IMR-90 (cell line): ENCODE measurements around the gene IFNA13. TPM values are rescaled to one million over a fixed set of nuclear protein-coding genes. Genes with fewer than 3 reads are reported as not detected.

Experiments
- ATAC-seq: fragments of 200-7000 bp; cut with Tn5 transposase; 2 replicates; pipeline ENCODE4 v1.9.1; 2020; ENCODE audit warnings: low read depth, mild to moderate bottlenecking, moderate library complexity
- BruUV-seq: library from RNA; stranded (reverse); fragments of 400-500 nt; replicated peaks from 2 replicates; lab custom pipeline; 2021; lab: Mats Ljungman, UMichigan
- CTCF ChIA-PET: fragments of 300-600 bp; formaldehyde crosslinking; extraction: SDS; loops from one replicate; lab custom pipeline; 2021; ENCODE audit warnings: antibody characterized with exemption; lab: Yijun Ruan, JAX
- POLR2A ChIA-PET: fragments of 300-600 bp; sonication (Branson Sonifier 250); formaldehyde crosslinking; loops from one replicate; lab custom pipeline; 2022; ENCODE audit warnings: antibody characterized with exemption; ENCODE audit not compliant: unreplicated experiment; lab: Charles Lee
- DNase-seq: peaks from one replicate; pipeline ENCODE4 v3.0.0; 2013
- H2AFZ ChIP-seq: replicated peaks from 2 replicates; pipeline ENCODE3; 2013; ENCODE audit warnings: low read length, mild to moderate bottlenecking; ENCODE audit not compliant: poor library complexity
- H2AK5ac ChIP-seq: 2 replicates; pipeline ENCODE4 v1.6.1; 2013; ENCODE audit warnings: low read depth, low read length, inconsistent platforms
- H2AK9ac ChIP-seq: replicated peaks from 2 replicates; pipeline ENCODE3; 2013; ENCODE audit warnings: mild to moderate bottlenecking, low read depth, low read length, moderate library complexity; ENCODE audit not compliant: poor library complexity
- H2BK120ac ChIP-seq: 2 replicates; pipeline ENCODE4 v1.6.1; 2013; ENCODE audit warnings: low read depth, low read length, inconsistent platforms
- H2BK15ac ChIP-seq: 3 replicates; pipeline ENCODE4 v1.6.1; 2013; ENCODE audit warnings: low read depth, low read length, inconsistent platforms
- H2BK20ac ChIP-seq: 2 replicates; pipeline ENCODE4 v1.6.1; 2013; ENCODE audit warnings: low read depth, mild to moderate bottlenecking, inconsistent platforms, low read length, moderate library complexity
- H2BK5ac ChIP-seq: 2 replicates; pipeline ENCODE4 v1.6.1; 2013; ENCODE audit warnings: mild to moderate bottlenecking, low read depth, low read length, inconsistent platforms; ENCODE audit not compliant: poor library complexity, severe bottlenecking
- H3K14ac ChIP-seq: replicated peaks from 2 replicates; pipeline ENCODE4 v1.6.1; 2013; ENCODE audit warnings: low read depth, low read length, inconsistent platforms
- H3K18ac ChIP-seq: 2 replicates; pipeline ENCODE4 v1.6.1; 2013; ENCODE audit warnings: low read depth, low read length, control low read depth
- H3K23ac ChIP-seq: 2 replicates; pipeline ENCODE4 v1.6.1; 2013; ENCODE audit warnings: low read depth, low read length, inconsistent platforms
- H3K27ac ChIP-seq: 2 replicates; pipeline ENCODE4 v1.5.1; 2013; ENCODE audit warnings: mild to moderate bottlenecking, control low read depth, low read length; ENCODE audit not compliant: insufficient read depth
- H3K27me3 ChIP-seq: 2 replicates; pipeline ENCODE4 v1.6.1; 2013; ENCODE audit warnings: low read length; ENCODE audit not compliant: control insufficient read depth, insufficient read depth
- H3K36me3 ChIP-seq: 2 replicates; pipeline ENCODE4 v1.6.1; 2013; ENCODE audit warnings: low read length, mixed read lengths; ENCODE audit not compliant: control insufficient read depth, insufficient read depth
- H3K4ac ChIP-seq: 2 replicates; pipeline ENCODE4 v1.6.1; 2013; ENCODE audit warnings: low read depth, low read length, inconsistent platforms
- H3K4me1 ChIP-seq: 2 replicates; pipeline ENCODE4 v1.6.1; 2013; ENCODE audit warnings: low read length, mixed read lengths; ENCODE audit not compliant: control insufficient read depth, insufficient read depth
- H3K4me2 ChIP-seq: 2 replicates; pipeline ENCODE4 v1.6.1; 2013; ENCODE audit warnings: low read depth, mild to moderate bottlenecking, control low read depth, low read length, moderate library complexity
- H3K4me3 ChIP-seq: 2 replicates; pipeline ENCODE4 v1.5.1; 2013; ENCODE audit warnings: low read depth, mild to moderate bottlenecking, control low read depth, low read length, moderate library complexity; ENCODE audit not compliant: insufficient read depth
- H3K56ac ChIP-seq: 2 replicates; pipeline ENCODE4 v1.6.1; 2013; ENCODE audit warnings: low read length, inconsistent platforms; ENCODE audit not compliant: insufficient read depth; ENCODE audit errors: extremely low read depth
- H3K79me1 ChIP-seq, 2 experiments: 2 replicates each; pipeline ENCODE4 v1.6.1; 2013; ENCODE audit warnings: low read length in 2 of 2, inconsistent platforms in 1 of 2, low read depth in 1 of 2
- H3K9ac ChIP-seq: 2 replicates; pipeline ENCODE4 v1.6.1; 2013; ENCODE audit warnings: low read depth, low read length, control low read depth
- H3K9me1 ChIP-seq: 2 replicates; pipeline ENCODE4 v1.6.1; 2013; ENCODE audit warnings: low read length, inconsistent platforms; ENCODE audit not compliant: insufficient read depth
- H3K9me3 ChIP-seq: 2 replicates; pipeline ENCODE4 v1.6.1; 2013; ENCODE audit warnings: low read length; ENCODE audit not compliant: control insufficient read depth, insufficient read depth
- H4K20me1 ChIP-seq: 2 replicates; pipeline ENCODE4 v1.6.1; 2013; ENCODE audit warnings: low read length, inconsistent platforms; ENCODE audit not compliant: insufficient read depth
- H4K5ac ChIP-seq: 2 replicates; pipeline ENCODE4 v1.6.1; 2013; ENCODE audit warnings: mild to moderate bottlenecking, low read depth, low read length, control low read depth
- H4K8ac ChIP-seq, 2 experiments: 2 replicates each; pipeline ENCODE4 v1.6.1; 2013; ENCODE audit warnings: low read depth in 2 of 2, low read length in 2 of 2, control low read depth in 1 of 2, inconsistent platforms in 1 of 2
- H4K91ac ChIP-seq: 2 replicates; pipeline ENCODE4 v1.6.1; 2013; ENCODE audit warnings: low read depth, low read length, inconsistent platforms; ENCODE audit not compliant: insufficient read depth
- BHLHE40 ChIP-seq: fragments of 150-350 bp; IDR thresholded peaks from 2 replicates; pipeline ENCODE4 v1.6.1; 2016; ENCODE audit warnings: mild to moderate bottlenecking, low read depth, low read length
- CEBPB ChIP-seq: IDR thresholded peaks from 2 replicates; pipeline ENCODE4 v1.6.1; 2012; ENCODE audit warnings: low read depth, low read length, improper control_type of control experiment
- CHD1 ChIP-seq: IDR thresholded peaks from 2 replicates; pipeline ENCODE4 v1.6.1; 2012; ENCODE audit warnings: low read depth, low read length, improper control_type of control experiment
- MAFK ChIP-seq: IDR thresholded peaks from 2 replicates; pipeline ENCODE4 v1.6.1; 2012; ENCODE audit warnings: low read depth, low read length, improper control_type of control experiment
- MAZ ChIP-seq: IDR thresholded peaks from 2 replicates; pipeline ENCODE4 v1.6.1; 2012; ENCODE audit warnings: low read depth, mild to moderate bottlenecking, low read length, improper control_type of control experiment, moderate library complexity, borderline replicate concordance
- WGBS, 2 experiments: methylation state at CpG; one replicate each; pipeline versions ENCODE4 v1.1.5 to v1.1.7; 2013; ENCODE audit warnings: missing lambda C conversion rate in 2 of 2; ENCODE audit not compliant: insufficient read length in 1 of 2; ENCODE audit errors: extremely low coverage in 2 of 2; 5-methylcytosine and 5-hydroxymethylcytosine counted together
- dilution Hi-C: fragments of 300-500 bp; cut with HindIII; formaldehyde crosslinking; loops from one replicate; pipeline ENCODE4 v1.14.3; 2018; ENCODE audit warnings: low sequenced_read_pairs; ENCODE audit not compliant: unreplicated experiment
- in situ Hi-C: fragments of 300-500 bp; cut with MboI; formaldehyde crosslinking; loops from 3 replicates; pipeline ENCODE4 v1.14.3; 2019; ENCODE audit warnings: low sequenced_read_pairs, inconsistent platforms, mixed read lengths
- intact Hi-C: fragments of 100-400 bp; cut with micrococcal nuclease; formaldehyde crosslinking; loops from 2 replicates; pipeline ENCODE4 v1.10.0; 2022
- polyA plus RNA-seq, 3 experiments: library from polyadenylated mRNA; depleted of rRNA; stranded (reverse); fragments of >200 nt; gene quantifications; 2 replicates each; pipeline ENCODE4 v1.2.3, GENCODE V29; 2012; ENCODE audit warnings: low replicate concordance in 1 of 3
- total RNA-seq: library from RNA; depleted of rRNA; stranded (reverse); fragments of >200 nt; gene quantifications from 2 replicates; pipeline ENCODE4 v1.2.3, GENCODE V29; 2012
- TF ChIP-seq, protein P1 (sequence below): fragments of 150-350 bp; IDR thresholded peaks from 2 replicates; pipeline ENCODE4 v1.6.1; 2017; ENCODE audit warnings: mild to moderate bottlenecking, antibody characterized with exemption, low read length, low read depth

IFNA13 gene
- total and polyA plus RNA-seq, 2 of the 4 experiments (the other 2 are of a cell fraction), result not detected

DNA sequence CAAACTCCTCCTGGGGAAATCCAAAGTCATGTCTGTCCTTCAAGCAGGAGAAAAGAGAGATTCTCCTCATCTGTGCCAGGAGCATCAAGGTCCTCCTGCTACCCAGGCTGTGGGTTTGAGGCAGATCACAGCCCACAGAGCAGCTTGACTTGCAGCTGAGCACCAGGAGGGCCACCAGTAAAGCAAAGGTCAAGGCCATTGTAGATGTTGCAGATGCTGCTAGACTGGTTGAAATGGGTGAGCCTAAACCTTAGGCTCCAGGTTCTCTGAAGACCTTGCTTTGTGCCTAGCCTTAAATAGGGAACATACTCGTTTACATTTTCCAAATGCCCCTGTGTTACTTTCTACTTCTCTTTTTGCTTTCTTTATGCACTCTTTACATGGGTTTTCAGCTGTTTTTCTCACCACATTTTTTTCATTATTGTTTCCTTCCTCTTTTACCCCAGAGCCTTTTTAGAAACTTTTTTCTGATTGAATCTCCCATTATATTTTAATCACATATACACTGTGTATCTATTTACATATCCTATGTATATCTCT is 17.3 kb upstream of the IFNA13 start, which contains the start of gene IFNA2:
IFNA2 (minus strand) TSS at position 268 of the 540 bp plus-strand sequence; CDS start at position 199, 69 bp downstream.
- Histone ChIP-seq H3K18ac (no peak within 1 kb of the TSS), H3K4ac (no peak within 1 kb of the TSS), H3K36me3 (no peaks in the 10 kb centered on the region), H2AK9ac (no peak within 1 kb of the TSS), H4K20me1 (no peaks in the 10 kb centered on the region), H3K14ac (no peak within 1 kb of the TSS), H3K9me3 (no peaks in the 10 kb centered on the region), H4K5ac (no peak within 1 kb of the TSS), H3K9me1 (no peaks in the 10 kb centered on the region), H2AK5ac (no peak within 1 kb of the TSS), H3K9ac (no peak within 1 kb of the TSS), H2BK20ac (no peak within 1 kb of the TSS), H3K4me3 (no peak within 1 kb of the TSS), H2AFZ (no peak within 1 kb of the TSS), H3K27ac (no peak within 1 kb of the TSS), H3K27me3 (peaks cover 20% of the 10 kb centered on the region), H3K56ac (no peak within 1 kb of the TSS), H3K4me1 (no peaks in the 10 kb centered on the region), H3K79me1 (no peaks in the 10 kb centered on the region), H3K4me2 (no peak within 1 kb of the TSS), H2BK5ac (no peak within 1 kb of the TSS), H4K8ac (no peak within 1 kb of the TSS), H3K23ac (no peak within 1 kb of the TSS), H2BK15ac (no peak within 1 kb of the TSS), H4K91ac (no peak within 1 kb of the TSS), H2BK120ac (no peak within 1 kb of the TSS)
- BruUV-seq, result no TSS peak
- CTCF ChIA-PET, result interaction anchor here (1.5 kb wide), 1 partner anchor 11 kb away, joined by 3 read pairs; no protein-coding TSS in a partner anchor
- DNase-seq, result no peak
- intact Hi-C loops, result no loop called here
- TF ChIP-seq CHD1, result no peak
- TF ChIP-seq CEBPB, result no peak
- no peak for TF ChIP-seq MAZ
- TF ChIP-seq MAFK, result no peak
- no peak for TF ChIP-seq BHLHE40
- TF ChIP-seq, protein P1, sequence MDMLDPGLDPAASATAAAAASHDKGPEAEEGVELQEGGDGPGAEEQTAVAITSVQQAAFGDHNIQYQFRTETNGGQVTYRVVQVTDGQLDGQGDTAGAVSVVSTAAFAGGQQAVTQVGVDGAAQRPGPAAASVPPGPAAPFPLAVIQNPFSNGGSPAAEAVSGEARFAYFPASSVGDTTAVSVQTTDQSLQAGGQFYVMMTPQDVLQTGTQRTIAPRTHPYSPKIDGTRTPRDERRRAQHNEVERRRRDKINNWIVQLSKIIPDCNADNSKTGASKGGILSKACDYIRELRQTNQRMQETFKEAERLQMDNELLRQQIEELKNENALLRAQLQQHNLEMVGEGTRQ, result no peak
- dilution Hi-C loops, result no loop called here
- no peak for ATAC-seq
- in situ Hi-C loops, result no loop called here
- POLR2A ChIA-PET, result no interaction called here
- WGBS, 2 experiments, result no CpG with 5 or more reads among the region's 1 CpG
